Epidermal melanocyte (primary cell): ENCODE measurements around the gene HLA-DOA.

Experiments
- DNase-seq: peaks from one replicate; pipeline ENCODE4 v3.0.0; 2011; ENCODE audit warnings: low spot score; ENCODE audit not compliant: insufficient read length

The HLA-DOA gene

DNA sequence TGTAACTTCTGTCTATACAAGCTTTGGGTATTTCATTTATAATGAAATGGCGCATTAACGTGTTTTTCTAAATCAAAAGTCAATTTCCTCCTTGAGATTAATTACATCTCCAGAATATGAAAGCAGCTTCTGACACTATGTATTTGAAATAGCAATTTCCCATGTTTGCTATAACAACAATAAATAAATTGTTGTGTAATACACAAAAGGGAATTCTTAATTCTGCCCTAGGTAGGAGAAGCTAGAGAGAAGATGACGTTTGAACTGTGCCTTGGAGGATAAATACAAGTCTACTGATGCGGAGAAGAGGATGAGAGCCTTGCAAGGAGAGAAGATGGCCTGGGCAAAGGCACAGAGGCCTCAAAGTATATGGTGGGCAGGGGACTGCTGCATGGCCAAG is 7.6 kb upstream of the HLA-DOA start:
- no peak for DNase-seq

DNA sequence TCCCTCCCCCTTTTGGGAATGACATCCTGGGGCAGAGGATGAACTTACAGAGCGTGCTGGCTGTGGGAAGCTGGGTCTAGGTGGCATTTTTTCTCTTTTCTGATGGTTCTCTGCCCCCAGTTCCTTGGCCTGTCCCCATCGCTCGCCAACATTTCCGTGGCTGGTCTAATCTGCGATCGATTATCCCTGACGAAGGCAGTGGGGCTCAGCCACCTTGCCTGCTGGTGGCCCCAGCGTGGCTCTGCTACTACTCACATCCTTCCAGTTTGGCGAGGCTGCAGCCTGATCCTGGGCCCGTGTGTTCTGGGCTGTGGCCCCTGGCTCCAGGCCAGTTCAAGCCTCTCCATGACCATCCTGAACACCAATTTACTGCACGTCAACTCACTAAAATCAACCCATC is 6.4 kb upstream of the HLA-DOA start:
- no peak for DNase-seq

DNA sequence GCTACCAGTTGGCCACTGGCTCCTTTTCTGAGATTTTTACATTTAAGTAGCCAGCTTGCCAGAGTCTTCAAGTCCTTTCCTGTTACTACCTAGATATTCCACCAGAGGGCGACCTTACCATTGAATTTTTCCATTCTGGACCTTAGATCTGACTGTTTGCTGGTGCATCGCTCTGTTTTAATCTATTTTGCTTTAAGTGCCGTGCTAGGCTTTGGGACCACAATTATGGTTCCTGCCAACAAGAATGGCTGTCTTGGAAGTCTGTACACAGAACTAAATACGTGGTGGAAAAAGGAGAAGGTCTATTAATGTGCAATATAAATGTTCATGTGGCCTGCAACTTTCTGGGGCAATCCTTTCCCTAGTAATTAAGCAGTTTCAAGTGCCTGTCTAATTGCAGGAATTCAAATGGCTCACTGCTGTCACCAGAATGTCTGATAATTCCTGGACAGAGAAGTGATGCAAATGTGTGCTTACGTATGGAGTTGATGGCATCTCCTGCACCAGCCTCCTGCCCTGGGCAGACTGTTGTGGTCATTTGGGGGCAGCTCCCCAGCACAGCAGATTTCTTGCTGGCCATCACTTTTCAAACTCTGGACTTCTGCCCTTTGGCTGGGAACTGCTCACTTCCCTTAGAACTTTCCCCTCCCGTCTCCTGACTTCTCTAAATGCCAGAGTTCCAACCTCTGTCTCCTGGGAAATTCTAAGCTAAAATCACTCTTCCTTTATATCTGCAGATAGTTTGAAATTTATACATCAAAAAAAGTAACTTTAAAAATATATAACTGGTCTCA is 5.6 kb upstream of the HLA-DOA start:
- DNase-seq, result peak; percentile 66

DNA sequence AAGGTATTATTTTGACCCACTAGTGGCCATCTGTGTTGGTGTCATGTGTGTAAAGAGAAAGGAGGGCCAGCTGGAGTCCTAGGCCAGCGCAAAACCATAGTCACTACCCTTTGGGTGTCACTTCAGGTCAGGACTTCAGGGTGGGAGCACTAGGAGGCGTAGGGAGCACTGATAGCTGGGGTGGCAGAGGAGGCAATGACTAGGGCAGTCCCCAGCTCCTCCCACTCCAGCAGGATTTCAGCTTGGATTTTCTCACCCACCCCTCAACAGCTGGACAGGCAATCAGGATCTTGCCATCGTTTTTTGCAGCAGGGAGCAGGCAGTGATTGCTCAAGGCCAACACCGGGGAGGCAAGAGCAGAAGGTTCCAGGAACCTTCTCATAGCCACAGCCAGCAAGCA is 4.2 kb upstream of the HLA-DOA start:
- no peak for DNase-seq

DNA sequence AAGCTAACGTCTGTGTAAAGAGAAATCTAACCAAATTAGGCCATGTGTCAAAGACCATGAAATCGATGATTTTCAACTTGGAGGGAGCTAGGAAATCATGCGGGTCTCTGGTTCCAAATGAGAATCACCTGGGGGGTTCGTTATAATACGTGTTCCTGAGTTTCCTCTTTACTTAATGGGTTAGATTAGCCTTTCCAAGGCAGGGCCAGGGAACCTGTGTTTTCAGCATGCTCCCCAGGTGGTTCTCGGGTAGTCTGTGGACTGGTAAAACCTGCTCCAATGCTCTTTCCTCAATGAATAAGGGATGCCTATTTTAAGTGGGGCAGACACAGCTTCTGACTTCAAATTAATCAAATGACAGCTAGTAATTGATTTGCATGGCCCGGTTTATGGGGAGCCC is 965 bp upstream of the HLA-DOA start:
- DNase-seq, result no peak

DNA sequence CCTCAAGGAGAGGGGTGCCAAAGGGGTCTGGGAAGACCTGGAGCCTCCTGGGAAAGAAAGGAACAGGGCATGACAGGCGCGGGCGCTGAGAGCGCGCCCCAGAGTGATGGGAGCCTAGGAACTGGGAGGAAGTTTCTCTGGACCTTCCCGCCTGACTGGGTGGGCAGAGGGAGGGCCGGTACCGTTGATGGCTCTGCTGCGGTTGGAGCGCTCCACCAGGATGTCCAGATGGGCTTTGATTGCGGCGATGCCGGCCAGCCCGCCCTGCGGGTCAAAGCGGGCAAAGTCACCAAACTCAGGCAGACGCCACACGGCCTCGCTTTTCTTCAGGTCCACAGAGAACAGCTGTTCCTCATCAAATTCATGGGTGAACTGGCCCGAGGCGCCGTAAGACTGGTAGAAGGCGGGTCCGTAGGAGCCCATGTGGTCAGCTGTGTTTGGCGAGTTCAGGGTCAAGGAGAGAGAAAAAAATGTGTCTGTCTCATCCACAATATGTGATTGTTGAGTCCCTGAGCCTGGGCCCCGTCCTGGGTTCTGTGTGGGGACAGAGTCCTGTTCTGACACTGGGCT is 1.5 kb downstream of the HLA-DOA start:
- DNase-seq, result no peak

DNA sequence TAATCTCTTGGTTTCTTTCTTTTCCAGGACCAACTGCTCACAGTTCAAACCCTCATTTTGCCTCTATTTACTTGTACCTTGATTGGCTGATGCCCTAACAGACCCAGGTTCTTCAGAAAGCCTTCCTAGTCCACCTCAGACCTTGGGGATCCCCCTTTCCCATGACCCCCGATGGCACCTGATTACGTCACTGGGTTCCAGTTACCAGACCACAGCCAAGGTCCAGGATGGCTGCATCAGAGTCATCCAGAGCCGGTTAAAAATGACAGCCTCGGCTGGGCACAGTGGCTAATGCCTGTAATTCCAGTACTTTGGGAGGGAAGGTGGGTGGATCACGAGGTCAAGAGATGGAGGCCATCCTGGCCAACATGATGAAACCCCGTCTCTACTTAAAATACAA is 4.5 kb downstream of the HLA-DOA start:
- no peak for DNase-seq

DNA sequence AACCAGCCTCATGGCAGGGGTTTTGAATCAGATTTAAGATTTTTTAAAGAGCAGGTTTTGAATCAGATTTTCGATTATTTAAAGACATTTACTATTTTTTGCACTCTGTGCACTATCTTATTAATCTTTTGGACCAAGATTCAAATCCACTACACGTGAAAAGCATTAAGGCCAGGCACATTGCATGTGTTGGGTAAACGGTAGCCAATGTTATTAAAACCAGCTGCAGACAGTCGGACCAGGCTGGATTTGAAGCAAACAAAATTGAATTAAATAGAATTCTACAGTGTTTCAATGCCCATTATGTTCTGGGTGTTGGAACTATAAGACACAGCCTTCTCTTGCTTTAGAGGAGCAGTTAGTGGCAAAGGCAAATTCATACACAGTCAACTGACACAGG is 7.7 kb downstream of the HLA-DOA start:
- no peak for DNase-seq

DNA sequence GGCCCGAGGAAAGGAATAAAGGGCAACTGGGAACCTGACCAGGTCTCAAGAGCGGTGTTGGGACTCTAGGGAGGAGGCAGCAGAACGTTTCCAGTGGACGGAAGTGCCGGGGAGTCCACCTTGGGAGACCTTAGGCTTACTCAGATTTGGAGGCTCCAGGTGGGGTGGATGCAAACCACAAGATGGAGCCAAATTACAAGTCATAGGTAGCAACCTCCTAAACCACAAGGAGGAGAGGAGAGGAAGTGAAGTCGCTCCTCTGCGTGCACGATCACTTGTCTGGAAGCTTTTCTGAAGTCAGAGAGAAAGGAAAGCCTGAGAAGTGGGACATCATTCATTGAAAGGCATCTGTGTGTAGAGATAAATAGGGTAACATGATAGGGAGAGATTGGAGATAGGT is 9.3 kb downstream of the HLA-DOA start:
- no peak for DNase-seq

DNA sequence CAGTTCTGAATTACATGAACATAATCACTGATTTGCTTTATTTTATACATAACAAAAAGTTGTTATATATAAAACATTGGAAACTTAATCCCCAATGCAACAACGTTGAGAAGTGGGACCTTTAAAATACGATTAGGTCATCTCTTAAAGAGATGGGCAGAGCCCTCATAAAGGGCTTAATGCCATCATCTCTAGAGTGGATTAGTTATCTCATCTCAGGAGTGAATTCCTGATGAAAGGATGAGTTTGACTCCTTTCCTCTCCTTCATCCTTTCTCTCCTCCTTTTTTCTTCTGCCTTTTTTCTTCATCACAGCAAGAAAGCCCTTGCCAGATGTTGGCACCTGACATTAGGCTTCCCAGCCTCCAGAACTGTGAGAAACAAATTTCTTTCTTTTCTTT is 13.9 kb downstream of the HLA-DOA start:
- DNase-seq, result no peak

DNA sequence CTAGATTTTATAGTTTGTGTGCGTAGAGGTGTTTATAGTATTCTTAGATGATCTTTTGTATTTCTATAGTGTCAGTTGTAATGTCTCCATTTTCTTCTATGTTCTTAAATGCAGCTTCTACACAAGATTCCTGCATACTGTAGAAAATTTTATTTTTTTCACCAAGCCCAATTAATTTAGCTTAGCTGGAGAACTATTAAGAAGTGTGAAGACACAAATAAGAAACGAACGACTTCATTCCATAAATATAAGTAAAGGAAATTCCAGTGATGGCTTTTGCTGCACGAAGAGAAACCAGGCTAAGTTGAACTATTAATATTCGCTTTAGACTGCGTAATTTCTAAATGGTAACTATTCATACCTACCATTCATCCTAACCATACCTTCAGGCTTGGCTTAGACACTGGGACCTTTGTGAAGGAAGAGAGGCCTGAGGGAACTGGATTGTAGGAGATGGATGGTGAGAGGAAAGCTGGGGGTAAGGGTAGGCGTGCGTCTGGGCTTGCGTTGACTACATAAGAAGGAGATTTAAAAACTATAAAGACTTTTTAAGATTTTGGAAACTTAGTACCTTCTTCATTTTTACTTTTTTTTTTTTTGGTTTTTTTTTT is 15.9 kb downstream of the HLA-DOA start:
- no peak for DNase-seq

DNA sequence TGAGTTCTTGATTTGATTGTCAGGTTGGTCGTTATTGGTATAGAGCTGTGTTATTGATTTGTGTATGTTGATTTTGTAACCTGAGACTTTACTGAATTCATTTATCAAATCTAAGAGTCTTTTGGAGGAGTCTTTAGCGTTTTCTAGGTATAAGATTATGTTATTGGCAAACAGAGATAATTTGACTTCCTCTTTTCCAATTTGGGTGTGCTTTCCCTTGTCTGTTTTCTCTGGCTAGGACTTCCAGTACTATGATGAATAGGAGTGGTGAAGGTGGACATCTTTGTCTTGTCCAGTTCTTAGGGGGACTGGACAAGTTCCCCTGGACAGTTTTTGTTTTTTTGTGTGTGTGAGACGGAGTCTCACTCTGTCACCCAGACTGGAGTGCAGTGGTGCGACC is 17.4 kb downstream of the HLA-DOA start:
- DNase-seq, result no peak

DNA sequence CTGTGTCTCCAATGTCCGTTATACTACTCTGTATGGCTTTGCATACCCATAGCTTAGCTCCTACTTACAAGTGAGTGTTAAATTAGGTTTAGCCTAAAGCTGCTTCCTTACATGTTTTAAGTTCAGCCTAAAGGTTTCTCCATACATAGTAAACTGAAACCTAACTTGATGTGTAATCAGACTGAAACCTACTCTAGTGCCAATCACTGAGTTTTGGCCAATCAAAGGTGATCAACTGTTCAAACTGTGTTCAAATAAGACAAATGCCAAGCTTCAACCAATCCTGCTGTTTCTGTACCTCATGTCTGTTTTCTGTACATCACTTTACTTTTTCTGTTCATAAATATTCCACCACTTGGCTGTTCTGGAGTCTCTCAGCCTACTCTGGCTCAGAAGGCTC is 20.0 kb downstream of the HLA-DOA start:
- DNase-seq, result no peak

DNA sequence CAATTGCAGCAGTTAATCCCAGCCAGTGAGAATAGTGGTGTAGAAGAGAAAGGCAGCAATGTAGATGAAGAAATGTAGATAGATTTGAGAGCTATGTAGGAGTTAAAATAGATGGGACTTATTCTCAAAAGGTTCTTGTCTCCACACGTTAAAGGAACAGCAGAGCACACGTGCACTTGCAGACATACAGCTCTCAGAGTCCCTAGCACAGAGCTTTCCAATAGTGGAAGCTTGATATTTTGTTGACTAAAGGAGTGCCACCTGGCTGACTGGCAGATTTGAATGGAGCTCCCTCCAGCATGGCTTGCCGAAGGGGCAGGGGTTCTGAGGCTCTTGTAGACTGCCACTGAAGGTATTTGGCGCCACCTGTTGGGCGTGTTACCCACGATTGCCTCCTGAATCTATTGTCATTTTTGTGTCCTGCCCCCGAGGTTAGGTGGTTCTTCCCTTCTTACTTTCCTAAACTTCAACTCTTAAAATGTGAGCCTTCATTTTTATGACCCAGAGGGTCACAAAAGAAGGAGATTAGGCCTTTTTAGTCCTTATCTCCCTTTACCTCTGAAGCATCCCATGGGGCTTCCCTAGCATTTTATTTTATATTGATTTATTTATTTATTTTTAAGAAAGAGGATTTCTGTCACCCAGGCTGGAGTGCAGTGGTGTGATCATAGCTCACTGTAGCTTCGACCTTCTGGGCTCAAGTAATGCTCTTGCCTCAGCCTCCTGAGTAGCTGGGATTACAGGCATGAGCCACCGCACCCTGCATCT is 24.6 kb downstream of the HLA-DOA start:
- no peak for DNase-seq

DNA sequence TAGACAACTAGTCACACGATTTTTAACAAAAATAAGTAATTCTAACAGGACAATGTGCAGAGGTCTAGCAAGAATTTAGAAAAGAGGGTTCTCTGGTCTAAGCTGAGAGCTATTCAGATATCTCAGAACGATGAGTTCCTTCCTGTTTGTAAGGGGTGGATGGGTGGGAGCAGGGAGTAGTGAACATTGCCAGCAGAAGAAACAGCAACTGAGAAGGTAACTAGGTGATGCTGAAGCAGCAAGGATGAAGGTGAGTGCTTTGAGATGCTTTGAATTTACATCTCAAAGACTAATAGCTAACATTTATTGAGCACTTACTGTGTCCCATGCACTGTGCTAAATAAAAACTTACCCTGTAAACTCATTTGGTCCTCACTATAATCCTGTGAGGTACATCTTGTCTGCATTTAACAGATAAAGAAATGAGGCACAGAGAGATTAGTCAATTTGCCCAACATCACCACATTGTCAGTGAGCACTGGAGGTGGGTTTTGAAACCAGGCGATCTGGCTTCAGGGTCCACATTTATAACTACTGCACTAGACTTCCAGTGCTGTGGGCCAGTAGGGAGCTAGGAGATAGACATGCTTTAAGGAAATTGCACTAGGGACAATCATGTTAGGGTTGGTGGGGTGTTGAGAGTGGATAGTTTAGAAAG is 25.3 kb downstream of the HLA-DOA start:
- no peak for DNase-seq

DNA sequence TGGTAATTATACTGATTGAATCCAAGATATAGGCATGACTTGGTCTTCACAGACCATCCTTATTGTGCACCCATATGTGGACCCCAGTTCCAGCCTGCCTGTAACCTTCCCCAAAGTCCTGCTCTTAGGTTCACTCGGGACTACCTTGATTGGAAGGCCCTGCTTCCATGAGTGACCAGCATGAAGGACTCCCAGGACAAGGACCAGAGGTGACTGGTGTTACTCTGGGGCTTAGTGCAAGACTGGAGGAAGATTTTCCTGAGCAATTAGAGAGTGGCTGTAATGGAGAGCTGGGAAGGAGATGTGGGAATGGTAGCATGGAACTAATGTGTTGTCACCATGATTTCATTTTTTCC is 25.9 kb downstream of the HLA-DOA start:
- no peak for DNase-seq

DNA sequence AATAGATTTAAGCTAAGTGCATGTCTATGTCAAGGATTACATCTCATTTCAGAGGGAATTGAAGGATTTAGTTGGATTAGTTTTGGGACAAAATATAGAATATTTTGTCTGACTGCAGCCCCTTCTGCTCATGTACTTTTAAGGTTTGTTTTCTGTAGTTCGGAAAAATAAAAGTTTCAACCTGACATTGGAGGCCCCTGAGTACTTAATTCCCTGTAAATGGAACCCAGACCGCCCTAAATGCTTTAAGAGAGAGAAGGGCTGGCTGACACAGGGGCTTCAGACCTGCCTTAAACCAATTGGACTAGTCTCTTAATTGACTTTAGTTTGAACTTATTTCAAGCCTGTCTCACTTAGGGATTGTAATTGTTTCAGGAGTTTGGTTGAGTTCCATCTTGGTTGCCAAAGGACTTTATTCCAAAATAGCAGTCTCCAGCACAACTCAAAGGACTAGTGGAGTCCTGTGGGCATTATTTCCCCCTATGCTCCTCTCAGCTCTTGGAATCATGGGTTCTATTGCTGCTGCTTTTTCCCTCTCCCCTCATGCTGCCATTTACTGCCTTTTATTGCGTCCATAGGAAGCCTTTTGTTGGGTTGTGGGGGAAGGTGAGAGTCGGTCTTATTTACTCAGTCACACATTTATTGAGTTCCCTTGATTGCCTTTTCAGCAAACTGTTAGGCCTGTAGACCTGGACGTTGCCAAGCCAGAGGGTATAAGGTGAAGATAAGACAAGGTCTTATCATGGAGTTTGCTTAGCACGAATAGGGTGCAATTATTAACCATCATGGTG is 26.5 kb downstream of the HLA-DOA start:
- no peak for DNase-seq

DNA sequence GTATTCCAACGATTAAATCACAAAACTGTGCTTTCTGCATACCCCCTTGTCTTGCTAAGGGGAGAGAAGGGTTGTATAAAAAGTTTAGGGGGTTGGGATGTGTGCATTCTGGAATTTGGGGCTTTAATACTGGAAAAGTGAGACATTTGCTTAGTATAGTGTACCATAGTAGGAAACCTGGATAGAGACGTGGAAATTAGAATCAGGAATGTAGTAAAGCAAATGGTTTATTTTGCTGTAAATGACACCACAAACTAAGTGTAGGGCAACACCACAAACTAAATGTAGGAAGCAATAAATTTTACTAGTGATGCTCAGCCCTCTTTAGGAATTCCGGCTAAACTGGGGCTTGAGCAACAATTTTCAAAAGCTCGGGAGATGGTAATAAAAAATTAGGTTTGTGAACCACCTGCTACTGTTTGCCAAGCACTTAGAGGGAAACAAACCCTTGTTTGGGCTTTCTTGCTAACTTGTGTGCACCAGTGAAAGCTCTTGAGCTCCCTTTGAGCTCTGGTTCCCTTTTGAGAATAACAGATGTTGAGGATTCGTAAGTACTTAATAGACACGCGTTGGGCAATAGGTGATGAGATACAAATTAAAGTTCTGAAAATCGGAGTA is 27.2 kb downstream of the HLA-DOA start:
- no peak for DNase-seq

DNA sequence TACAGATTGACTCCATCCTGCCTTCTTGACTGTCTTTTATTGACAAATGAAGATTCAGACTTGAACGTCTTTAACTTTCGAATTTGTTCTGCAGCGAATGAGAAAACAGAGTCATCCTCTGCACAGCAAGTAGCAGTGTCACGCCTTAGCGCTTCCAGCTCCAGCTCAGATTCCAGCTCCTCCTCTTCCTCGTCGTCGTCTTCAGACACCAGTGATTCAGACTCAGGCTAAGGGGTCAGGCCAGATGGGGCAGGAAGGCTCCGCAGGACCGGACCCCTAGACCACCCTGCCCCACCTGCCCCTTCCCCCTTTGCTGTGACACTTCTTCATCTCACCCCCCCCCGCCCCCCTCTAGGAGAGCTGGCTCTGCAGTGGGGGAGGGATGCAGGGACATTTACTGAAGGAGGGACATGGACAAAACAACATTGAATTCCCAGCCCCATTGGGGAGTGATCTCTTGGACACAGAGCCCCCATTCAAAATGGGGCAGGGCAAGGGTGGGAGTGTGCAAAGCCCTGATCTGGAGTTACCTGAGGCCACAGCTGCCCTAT is 28.8 kb downstream of the HLA-DOA start:
- no peak for DNase-seq
